ENCODE data around the gene GNAT3.

GNAT3 gene

DNA sequence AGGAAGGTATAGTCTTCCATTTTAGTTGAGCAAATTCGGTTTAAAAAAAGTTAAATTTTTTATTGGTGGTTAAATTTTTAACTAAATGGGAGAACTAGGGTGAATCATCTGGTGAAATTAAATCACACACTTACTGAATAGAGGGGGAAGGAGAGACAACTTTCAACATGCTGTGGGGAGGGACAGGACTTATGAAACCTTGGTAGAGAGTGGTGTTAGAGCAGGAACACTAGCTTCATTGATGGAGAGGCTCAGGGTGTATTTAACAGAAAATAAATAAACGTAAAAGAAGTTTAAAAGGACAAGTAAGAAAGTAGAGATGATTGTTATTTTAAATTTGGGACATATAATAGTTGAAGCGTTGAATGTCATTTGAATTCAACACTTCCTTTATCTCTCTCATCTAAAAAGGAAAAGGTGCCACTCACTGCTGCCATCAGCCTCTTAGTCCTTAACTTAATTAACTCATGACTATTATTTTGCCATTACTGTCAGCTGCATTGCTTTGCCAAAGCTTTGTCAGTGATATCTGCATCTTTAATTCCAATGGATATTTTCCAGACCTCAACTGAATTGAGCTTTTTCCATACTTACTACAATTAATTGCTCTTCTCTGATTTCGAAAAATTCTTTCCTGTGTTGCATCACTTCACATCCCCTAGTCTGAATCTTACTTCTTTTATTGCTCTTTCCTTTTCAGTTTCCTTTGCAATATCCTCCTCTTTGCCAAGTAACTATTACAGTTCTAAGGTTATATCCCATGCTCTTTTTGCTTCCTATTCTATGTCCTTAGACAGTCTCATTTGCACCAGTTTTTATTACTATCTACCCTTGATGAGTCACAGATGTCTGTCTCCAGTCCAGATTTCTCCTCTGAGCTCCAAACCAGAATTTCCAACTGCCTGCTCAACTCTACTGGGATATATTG is 71.7 kb downstream of the GNAT3 start:
- TF ChIP-seq, protein P1, sequence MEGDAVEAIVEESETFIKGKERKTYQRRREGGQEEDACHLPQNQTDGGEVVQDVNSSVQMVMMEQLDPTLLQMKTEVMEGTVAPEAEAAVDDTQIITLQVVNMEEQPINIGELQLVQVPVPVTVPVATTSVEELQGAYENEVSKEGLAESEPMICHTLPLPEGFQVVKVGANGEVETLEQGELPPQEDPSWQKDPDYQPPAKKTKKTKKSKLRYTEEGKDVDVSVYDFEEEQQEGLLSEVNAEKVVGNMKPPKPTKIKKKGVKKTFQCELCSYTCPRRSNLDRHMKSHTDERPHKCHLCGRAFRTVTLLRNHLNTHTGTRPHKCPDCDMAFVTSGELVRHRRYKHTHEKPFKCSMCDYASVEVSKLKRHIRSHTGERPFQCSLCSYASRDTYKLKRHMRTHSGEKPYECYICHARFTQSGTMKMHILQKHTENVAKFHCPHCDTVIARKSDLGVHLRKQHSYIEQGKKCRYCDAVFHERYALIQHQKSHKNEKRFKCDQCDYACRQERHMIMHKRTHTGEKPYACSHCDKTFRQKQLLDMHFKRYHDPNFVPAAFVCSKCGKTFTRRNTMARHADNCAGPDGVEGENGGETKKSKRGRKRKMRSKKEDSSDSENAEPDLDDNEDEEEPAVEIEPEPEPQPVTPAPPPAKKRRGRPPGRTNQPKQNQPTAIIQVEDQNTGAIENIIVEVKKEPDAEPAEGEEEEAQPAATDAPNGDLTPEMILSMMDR (IDR thresholded peaks at IDR 0.05; ENCODE audit: low read depth, low read length, missing control alignments) = no peak
- no peak for DNase-seq (ENCODE audit: low read depth)
- in situ Hi-C loops (cut with HindIII; ENCODE audit: low sequenced_read_pairs) = no loop called here
- no peak overlapping the region for H3K4me3 ChIP-seq (ENCODE audit: low read depth, low read length)

DNA sequence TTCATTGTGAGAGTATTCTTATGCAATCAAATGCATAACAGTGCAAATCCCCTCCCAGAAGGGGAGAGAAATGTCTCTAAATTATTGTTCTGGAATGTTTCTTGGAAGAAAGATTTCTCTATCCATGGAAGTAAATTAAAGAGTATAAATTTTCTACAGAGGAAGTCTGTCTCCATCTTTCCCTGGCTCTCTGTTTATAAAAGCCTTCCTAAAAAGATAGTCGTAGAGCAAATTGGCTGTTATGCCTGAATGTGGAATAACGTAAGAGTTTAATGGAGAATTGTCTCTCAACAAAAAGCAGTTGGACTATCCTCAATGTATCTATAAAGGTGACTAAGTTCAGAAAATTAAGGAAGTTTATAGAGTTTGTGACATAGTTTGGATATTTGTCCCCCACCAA is 76.3 kb downstream of the GNAT3 start:
- no peak overlapping the region for H3K4me3 ChIP-seq (ENCODE audit: low read depth, low read length)
- TF ChIP-seq, protein P1 (IDR thresholded peaks at IDR 0.05; ENCODE audit: low read depth, low read length, missing control alignments) = no peak
- DNase-seq (ENCODE audit: low read depth) = no peak
- in situ Hi-C loops (cut with HindIII; ENCODE audit: low sequenced_read_pairs) = no loop called here

DNA sequence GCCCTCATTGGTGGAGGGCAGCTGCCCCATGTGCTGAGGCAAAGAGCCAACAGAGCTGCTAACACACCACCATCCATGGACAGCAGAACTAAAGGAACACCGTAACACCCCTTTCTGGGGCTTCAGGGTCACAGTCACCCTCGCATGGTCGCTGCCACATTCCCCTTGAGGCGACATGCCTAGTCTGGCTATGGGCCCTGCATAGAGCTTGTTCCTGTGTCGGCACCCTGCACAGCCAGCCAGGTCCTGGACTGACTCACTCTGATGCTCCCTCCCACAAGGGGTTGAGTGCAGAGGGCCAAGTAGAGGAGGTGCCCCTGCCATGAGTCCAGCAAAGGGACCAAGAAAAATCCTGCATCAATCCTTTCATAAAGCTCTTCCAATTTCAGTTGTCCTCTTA is 77.8 kb downstream of the GNAT3 start:
- DNase-seq (ENCODE audit: low read depth) = no peak
- TF ChIP-seq, protein P1 (IDR thresholded peaks at IDR 0.05; ENCODE audit: low read depth, low read length, missing control alignments) = no peak
- no peak overlapping the region for H3K4me3 ChIP-seq (ENCODE audit: low read depth, low read length)
- in situ Hi-C loops (cut with HindIII; ENCODE audit: low sequenced_read_pairs) = no loop called here

DNA sequence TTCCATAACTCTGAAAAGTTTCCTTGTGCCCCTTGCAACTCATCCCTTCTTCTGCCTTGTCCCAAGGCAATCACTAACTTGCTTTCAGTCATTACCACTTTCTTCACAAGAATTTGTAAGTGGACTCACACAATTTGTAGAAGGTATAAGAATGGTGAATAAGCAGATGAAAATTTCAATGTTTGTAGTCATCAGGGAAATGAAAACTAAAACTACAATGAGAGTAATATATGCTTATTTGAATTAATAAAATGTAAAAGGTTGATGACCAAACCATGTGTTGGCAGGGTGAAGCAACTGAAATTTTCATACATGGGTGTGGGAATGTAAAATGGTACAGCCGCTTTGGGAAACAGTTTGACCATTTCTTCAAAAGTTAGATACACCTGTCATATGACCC is 79.7 kb downstream of the GNAT3 start:
- DNase-seq (ENCODE audit: low read depth) = no peak
- no peak overlapping the region for H3K4me3 ChIP-seq (ENCODE audit: low read depth, low read length)
- TF ChIP-seq, protein P1 (IDR thresholded peaks at IDR 0.05; ENCODE audit: low read depth, low read length, missing control alignments) = no peak
- in situ Hi-C loops (cut with HindIII; ENCODE audit: low sequenced_read_pairs) = no loop called here

DNA sequence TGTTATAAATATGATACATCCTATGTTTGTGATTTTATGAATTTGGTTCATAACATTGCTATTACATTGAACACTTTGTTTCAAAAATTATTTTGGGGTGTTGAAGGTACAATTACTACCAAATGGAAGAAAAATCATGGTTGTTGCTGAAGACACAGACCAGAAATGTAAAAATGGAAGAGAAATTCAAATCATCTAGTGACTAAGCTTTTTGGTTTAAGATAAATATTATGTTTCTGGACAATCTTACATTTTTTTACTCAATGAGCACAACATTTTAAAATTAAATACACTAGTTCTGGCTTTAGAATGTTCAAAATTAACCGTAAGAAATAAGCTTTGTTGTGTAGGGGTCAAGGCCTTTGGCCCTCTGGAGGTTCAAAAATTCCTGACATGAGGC is 82.7 kb downstream of the GNAT3 start:
- no peak overlapping the region for H3K4me3 ChIP-seq (ENCODE audit: low read depth, low read length)
- in situ Hi-C loops (cut with HindIII; ENCODE audit: low sequenced_read_pairs) = no loop called here
- no peak for DNase-seq (ENCODE audit: low read depth)
- TF ChIP-seq, protein P1 (IDR thresholded peaks at IDR 0.05; ENCODE audit: low read depth, low read length, missing control alignments) = no peak

DNA sequence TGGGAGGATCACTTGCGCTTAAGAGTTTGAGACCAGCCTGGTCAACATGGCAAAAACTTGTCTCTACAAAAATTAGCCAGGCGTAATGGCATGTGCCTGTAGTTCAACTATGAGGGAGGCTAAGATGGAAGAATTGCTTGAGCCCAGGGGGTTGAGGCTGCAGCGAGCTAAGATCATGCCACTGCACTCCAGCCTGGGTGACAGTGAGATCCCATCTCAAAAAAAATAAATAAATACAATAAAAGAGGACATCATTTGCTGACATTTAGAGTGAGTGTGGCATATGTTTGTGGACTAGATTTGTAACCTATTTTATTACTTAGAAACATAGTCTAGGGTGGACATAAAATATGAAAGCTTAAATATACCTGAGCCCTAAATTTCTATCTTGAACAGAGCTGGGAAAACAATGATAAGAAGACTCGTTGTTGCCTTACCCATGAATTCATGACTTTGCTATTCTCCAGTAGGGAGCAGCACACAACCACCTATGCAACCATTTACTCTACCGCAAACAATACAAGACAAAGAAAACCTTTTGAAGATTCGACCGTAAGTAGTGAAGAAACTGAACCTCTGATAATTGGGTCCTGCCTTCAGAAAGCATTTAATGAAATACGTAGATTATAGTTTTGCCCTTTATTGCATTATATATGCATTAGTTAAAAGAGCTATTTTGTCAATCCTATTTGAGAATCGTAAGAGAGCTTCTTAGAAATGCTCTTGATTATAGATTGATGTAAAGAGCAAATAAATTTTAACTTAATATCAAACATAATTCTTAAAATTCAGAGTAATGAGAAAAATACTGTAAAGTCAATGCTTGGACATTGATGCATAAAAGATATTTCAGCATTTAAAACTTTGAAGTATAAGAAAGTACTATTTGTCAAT is 83.5 kb downstream of the GNAT3 start:
- TF ChIP-seq, protein P1 (IDR thresholded peaks at IDR 0.05; ENCODE audit: low read depth, low read length, missing control alignments) = peak; percentile 64
- in situ Hi-C loops (cut with HindIII; ENCODE audit: low sequenced_read_pairs) = no loop called here
- no peak overlapping the region for H3K4me3 ChIP-seq (ENCODE audit: low read depth, low read length)
- peak; percentile 62 for DNase-seq (ENCODE audit: low read depth)
